ENCODE data around the gene CYP2J2. TPM values are rescaled to one million over a fixed set of nuclear protein-coding genes. Genes with fewer than 3 reads are reported as not detected.

Gene CYP2J2
- polyA plus RNA-seq, 2 of the 4 experiments (the other 2 are of a cell fraction), result 0.09 to 0.13 TPM

DNA sequence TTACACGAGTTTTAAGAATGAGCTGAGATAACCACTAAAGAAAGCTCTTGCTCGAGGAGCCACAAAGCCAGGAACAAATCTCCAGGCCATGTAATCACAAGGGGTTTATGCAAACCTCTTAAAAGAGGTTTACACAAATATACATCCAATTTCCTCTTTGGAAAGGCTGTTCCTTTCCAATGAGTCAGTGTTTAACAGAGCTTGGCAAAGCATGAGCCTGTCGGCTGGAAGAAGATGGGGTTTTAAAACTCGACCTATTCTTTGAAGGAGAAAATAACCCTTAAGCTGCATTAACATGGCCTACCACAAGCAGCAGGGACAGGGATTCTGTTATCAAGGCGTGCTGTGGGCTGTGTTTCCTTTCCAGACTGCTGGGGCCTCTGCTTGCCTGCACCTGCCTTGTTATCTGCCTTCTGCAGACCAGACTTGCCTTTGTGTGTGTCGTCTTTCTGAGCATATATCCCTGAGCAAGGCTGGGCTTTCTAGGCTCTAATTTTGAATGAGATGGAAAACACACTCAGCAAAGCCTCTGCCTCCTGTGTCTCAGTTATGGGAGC lies 40.6 kb upstream of the CYP2J2 start:
- H3K9me3 ChIP-seq, result no peaks in the 10 kb centered on the region
- FAIRE-seq (no peak), DNase-seq (ENCODE audit: low read depth in 1 of 2, low spot score in 1 of 2) (no peak), ATAC-seq (no peak)
- ChIA-PET CTCF (interaction anchor here (0.7 to 1.2 kb wide), 2 partner anchors 10 to 1407 kb away, joined by 3 to 4 read pairs; no protein-coding TSS in a partner anchor), POLR2A (no interaction called here)
- no peak for TF ChIP-seq JUN (IDR thresholded peaks at IDR 0.05)
- no peak for TF ChIP-seq POLR2A (IDR thresholded peaks at IDR 0.05; ENCODE audit: low read length)
- no peak for TF ChIP-seq HOXA7 (CRISPR knock-in tag; IDR thresholded peaks at IDR 0.05)
- TF ChIP-seq ZFP36 (IDR thresholded peaks at IDR 0.05; ENCODE audit: borderline replicate concordance, partially characterized antibody), result no peak
- no peak for TF ChIP-seq CTCF (IDR thresholded peaks at IDR 0.05)
- TF ChIP-seq POLR2AphosphoS2 (conservative IDR thresholded peaks at IDR 0.05; ENCODE audit: low read length), result no peak
- TF ChIP-seq HEYL (CRISPR knock-in tag; IDR thresholded peaks at IDR 0.05), result no peak
- TF ChIP-seq USF2 (IDR thresholded peaks at IDR 0.05), result no peak
- no peak for TF ChIP-seq MAZ (IDR thresholded peaks at IDR 0.05; ENCODE audit: borderline replicate concordance, low read depth, low read length)
- H3K27ac ChIP-seq, result no peak overlapping the region
- no peaks in the 10 kb centered on the region for H3K4me1 ChIP-seq
- no peak overlapping the region for H3K4me3 ChIP-seq
- WGBS (ENCODE audit: missing lambda C conversion rate), result 8% methylated on average over 5 of the region's 6 CpGs
- no peak overlapping the region for H3K4me2 ChIP-seq

DNA sequence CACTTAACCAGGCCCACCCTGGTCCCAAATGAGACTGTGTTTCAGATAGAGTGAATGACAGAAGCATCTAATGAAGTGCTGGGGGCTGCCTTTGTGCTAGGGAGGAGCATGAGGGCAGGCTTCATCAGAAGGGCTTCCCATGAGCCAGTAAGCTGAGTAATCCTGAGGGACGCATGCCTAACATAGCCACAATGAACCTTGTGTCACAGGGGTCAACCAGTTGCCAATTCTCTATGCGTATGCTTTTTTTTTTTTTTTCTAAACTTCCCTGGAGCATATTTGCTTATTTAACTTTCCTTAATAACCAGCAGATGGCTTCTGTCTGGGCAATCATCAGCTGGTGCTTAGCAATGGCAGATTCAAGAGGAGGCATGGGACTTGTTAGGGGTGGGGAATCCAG lies 25.5 kb upstream of the CYP2J2 start:
- no peak overlapping the region for H3K4me3 ChIP-seq
- TF ChIP-seq PHF8 (IDR thresholded peaks at IDR 0.05; ENCODE audit: borderline replicate concordance, low read depth) (no peak), POLR2A (IDR thresholded peaks at IDR 0.05; ENCODE audit: low read length) (no peak), CTCF (IDR thresholded peaks at IDR 0.05) (no peak), CHD4 (IDR thresholded peaks at IDR 0.05; ENCODE audit: borderline replicate concordance) (no peak), HOXB5 (CRISPR knock-in tag; IDR thresholded peaks at IDR 0.05) (no peak), KDM5A (IDR thresholded peaks at IDR 0.05) (no peak), FOSL2 (IDR thresholded peaks at IDR 0.05) (no peak), FOSL2 (CRISPR knock-in tag; IDR thresholded peaks at IDR 0.05) (no peak), POLR2AphosphoS2 (conservative IDR thresholded peaks at IDR 0.05; ENCODE audit: low read length) (no peak), HEYL (CRISPR knock-in tag; IDR thresholded peaks at IDR 0.05) (no peak)
- ChIA-PET CTCF (interaction anchor here (1.1 to 1.9 kb wide), 3 partner anchors 19 to 48 kb away, joined by 3 to 5 read pairs (median 4); no protein-coding TSS in a partner anchor), POLR2A (no interaction called here)
- 30% methylated on average over 2 of the region's 2 CpGs for WGBS (ENCODE audit: missing lambda C conversion rate)
- FAIRE-seq (no peak), ATAC-seq (no peak), DNase-seq (ENCODE audit: low read depth in 1 of 2, low spot score in 1 of 2) (no peak)
- H3K9me3 ChIP-seq, result no peaks in the 10 kb centered on the region
- no peak overlapping the region for H3K4me2 ChIP-seq
- H3K27ac ChIP-seq, result no peak overlapping the region
- H3K4me1 ChIP-seq, result no peaks in the 10 kb centered on the region

GRCh38 chr1:59949648-59950047 lies 23.1 kb upstream of the CYP2J2 start:
- FAIRE-seq (no peak), ATAC-seq (no peak), DNase-seq (ENCODE audit: low read depth in 1 of 2, low spot score in 1 of 2) (no peak)
- Histone ChIP-seq H3K27ac (no peak overlapping the region), H3K4me3 (no peak overlapping the region), H3K4me1 (no peaks in the 10 kb centered on the region), H3K4me2 (no peak overlapping the region), H3K9me3 (no peaks in the 10 kb centered on the region)
- CTCF ChIA-PET, result interaction anchor here (1.0 to 1.8 kb wide), 3 partner anchors 16 to 47 kb away, joined by 4 to 8 read pairs (median 5); no protein-coding TSS in a partner anchor
- POLR2A ChIA-PET, result no interaction called here
- TF ChIP-seq ZSCAN20 (CRISPR knock-in tag; IDR thresholded peaks at IDR 0.05) (no peak), MAZ (IDR thresholded peaks at IDR 0.05; ENCODE audit: borderline replicate concordance, low read depth, low read length) (no peak), RCOR1 (IDR thresholded peaks at IDR 0.05; ENCODE audit: low read depth, low read length) (no peak), NFE2L2 (conservative IDR thresholded peaks at IDR 0.05; ENCODE audit: low read length) (no peak), ELK1 (IDR thresholded peaks at IDR 0.05; ENCODE audit: low read depth, low read length) (no peak), HOXB5 (CRISPR knock-in tag; IDR thresholded peaks at IDR 0.05) (no peak), ZNF302 (CRISPR knock-in tag; IDR thresholded peaks at IDR 0.05) (no peak), BCL3 (IDR thresholded peaks at IDR 0.05) (no peak)
- TF ChIP-seq, protein P1, sequence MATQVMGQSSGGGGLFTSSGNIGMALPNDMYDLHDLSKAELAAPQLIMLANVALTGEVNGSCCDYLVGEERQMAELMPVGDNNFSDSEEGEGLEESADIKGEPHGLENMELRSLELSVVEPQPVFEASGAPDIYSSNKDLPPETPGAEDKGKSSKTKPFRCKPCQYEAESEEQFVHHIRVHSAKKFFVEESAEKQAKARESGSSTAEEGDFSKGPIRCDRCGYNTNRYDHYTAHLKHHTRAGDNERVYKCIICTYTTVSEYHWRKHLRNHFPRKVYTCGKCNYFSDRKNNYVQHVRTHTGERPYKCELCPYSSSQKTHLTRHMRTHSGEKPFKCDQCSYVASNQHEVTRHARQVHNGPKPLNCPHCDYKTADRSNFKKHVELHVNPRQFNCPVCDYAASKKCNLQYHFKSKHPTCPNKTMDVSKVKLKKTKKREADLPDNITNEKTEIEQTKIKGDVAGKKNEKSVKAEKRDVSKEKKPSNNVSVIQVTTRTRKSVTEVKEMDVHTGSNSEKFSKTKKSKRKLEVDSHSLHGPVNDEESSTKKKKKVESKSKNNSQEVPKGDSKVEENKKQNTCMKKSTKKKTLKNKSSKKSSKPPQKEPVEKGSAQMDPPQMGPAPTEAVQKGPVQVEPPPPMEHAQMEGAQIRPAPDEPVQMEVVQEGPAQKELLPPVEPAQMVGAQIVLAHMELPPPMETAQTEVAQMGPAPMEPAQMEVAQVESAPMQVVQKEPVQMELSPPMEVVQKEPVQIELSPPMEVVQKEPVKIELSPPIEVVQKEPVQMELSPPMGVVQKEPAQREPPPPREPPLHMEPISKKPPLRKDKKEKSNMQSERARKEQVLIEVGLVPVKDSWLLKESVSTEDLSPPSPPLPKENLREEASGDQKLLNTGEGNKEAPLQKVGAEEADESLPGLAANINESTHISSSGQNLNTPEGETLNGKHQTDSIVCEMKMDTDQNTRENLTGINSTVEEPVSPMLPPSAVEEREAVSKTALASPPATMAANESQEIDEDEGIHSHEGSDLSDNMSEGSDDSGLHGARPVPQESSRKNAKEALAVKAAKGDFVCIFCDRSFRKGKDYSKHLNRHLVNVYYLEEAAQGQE (IDR thresholded peaks at IDR 0.05), result no peak
